Endothelial cell of umbilical vein (primary cell): Measurements from ENCODE around the gene ITGB8.

ENCODE experiments used
- EZH2 ChIP-seq: IDR thresholded peaks from 2 replicates; pipeline ENCODE4 v1.6.1; 2012; ENCODE audit warnings: borderline replicate concordance, low read depth, mild to moderate bottlenecking, moderate library complexity, low read length, inconsistent platforms; ENCODE audit not compliant: severe bottlenecking
- JUN ChIP-seq: IDR thresholded peaks from 2 replicates; pipeline ENCODE4 v1.6.1; 2011; ENCODE audit warnings: borderline replicate concordance, low read depth; ENCODE audit not compliant: insufficient read length, insufficient read depth
- POLR2A ChIP-seq: IDR thresholded peaks from 2 replicates; pipeline ENCODE4 v1.6.1; 2012; ENCODE audit warnings: low read depth, mild to moderate bottlenecking, control low read depth, low read length
- POLR2AphosphoS5 ChIP-seq: IDR thresholded peaks from 2 replicates; pipeline ENCODE4 v1.6.1; 2012; ENCODE audit warnings: low read depth, mild to moderate bottlenecking, control low read depth, low read length, moderate library complexity; ENCODE audit not compliant: insufficient read depth
- TF ChIP-seq, protein P1 (sequence below), 2 donors: IDR thresholded peaks; 1 replicate in 1 of 2; 2 replicates in 1 of 2; pipeline ENCODE4 v1.5.1; 2011; ENCODE audit warnings: low read length in 2 of 2, mild to moderate bottlenecking in 2 of 2, moderate library complexity in 2 of 2, control low read depth in 1 of 2, inconsistent platforms in 1 of 2, low read depth in 1 of 2; ENCODE audit not compliant: insufficient read depth in 1 of 2; ENCODE audit errors: extremely low read depth in 1 of 2

DNA sequence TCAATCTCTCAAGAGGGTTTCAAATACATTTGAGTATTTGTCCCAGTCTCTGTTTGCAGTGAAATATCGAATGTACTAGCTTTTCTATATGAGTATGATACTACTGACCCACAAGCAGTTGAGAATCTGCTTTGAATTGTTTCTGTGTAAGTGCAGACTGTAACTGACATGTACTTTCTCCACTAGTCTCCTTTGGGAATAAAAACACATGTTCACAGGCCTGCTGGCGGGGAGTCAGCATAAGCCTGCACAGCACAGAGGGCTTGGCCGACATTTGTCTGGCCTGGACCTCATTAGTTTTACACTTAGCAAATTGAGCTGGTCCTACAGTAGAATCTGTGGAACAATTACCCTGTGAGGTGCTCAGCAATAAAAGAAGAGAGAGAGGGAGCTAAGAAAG, 72.6 kb downstream of the ITGB8 start:
- TF ChIP-seq, protein P1, sequence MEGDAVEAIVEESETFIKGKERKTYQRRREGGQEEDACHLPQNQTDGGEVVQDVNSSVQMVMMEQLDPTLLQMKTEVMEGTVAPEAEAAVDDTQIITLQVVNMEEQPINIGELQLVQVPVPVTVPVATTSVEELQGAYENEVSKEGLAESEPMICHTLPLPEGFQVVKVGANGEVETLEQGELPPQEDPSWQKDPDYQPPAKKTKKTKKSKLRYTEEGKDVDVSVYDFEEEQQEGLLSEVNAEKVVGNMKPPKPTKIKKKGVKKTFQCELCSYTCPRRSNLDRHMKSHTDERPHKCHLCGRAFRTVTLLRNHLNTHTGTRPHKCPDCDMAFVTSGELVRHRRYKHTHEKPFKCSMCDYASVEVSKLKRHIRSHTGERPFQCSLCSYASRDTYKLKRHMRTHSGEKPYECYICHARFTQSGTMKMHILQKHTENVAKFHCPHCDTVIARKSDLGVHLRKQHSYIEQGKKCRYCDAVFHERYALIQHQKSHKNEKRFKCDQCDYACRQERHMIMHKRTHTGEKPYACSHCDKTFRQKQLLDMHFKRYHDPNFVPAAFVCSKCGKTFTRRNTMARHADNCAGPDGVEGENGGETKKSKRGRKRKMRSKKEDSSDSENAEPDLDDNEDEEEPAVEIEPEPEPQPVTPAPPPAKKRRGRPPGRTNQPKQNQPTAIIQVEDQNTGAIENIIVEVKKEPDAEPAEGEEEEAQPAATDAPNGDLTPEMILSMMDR (IDR thresholded peaks at IDR 0.05; ENCODE audit: extremely low read depth in 1 of 2, insufficient read depth in 1 of 2, low read depth in 1 of 2, low read length in 2 of 2) = no peak
- TF ChIP-seq POLR2A (no peak), EZH2 (no peak), POLR2AphosphoS5 (no peak), JUN (no peak)
